Keratinocyte (primary cell): ENCODE measurements around the gene USP34. TPM values are rescaled to one million over a fixed set of nuclear protein-coding genes. Genes with fewer than 3 reads are reported as not detected.
A peak's percentile ranks its signal among the peaks of the same experiment; 100 is the strongest.

Source experiments
- DNase-seq: peaks from one replicate; pipeline ENCODE4 v3.0.0-alpha.2; 2011; ENCODE audit warnings: low read depth, missing footprints, low spot score
- FAIRE-seq: peaks from 2 replicates; lab custom pipeline; 2011; peaks lifted over from hg19 to GRCh38; lab: Jason Lieb, UNC
- H2AFZ ChIP-seq: 2 replicates; pipeline ENCODE4 v1.6.0; 2012; ENCODE audit warnings: low read length, control low read depth, inconsistent platforms; ENCODE audit not compliant: control insufficient read depth
- H3K27ac ChIP-seq: 2 replicates; pipeline ENCODE4 v1.5.1; 2011; ENCODE audit warnings: low read length; ENCODE audit not compliant: control insufficient read depth, insufficient read depth
- H3K27me3 ChIP-seq: 3 replicates; pipeline ENCODE4 v1.6.0; 2011; ENCODE audit warnings: low read length; ENCODE audit not compliant: control insufficient read depth, insufficient read depth; ENCODE audit errors: extremely low read depth
- H3K36me3 ChIP-seq, 2 experiments: 2 replicates in 1 of 2; 3 replicates in 1 of 2; pipeline ENCODE4 v1.5.1; 2011; ENCODE audit warnings: low read length in 2 of 2, mild to moderate bottlenecking in 1 of 2; ENCODE audit not compliant: control insufficient read depth in 2 of 2, insufficient read depth in 2 of 2; ENCODE audit errors: extremely low read depth in 1 of 2
- H3K4me1 ChIP-seq: 3 replicates; pipeline ENCODE4 v1.5.1; 2011; ENCODE audit warnings: low read length; ENCODE audit not compliant: control insufficient read depth, insufficient read depth; ENCODE audit errors: extremely low read depth
- H3K4me2 ChIP-seq: 3 replicates; pipeline ENCODE4 v1.6.0; 2011; ENCODE audit warnings: low read depth, low read length; ENCODE audit not compliant: control insufficient read depth, insufficient read depth; ENCODE audit errors: extremely low read depth
- H3K4me3 ChIP-seq, 3 experiments: fragments of 200-600 bp in 1 of 3; sonication (generic) in 1 of 3; 2 replicates in 2 of 3; 3 replicates in 1 of 3; pipeline ENCODE4 v1.5.1; 2011 to 2016; ENCODE audit warnings: low read length in 3 of 3, mild to moderate bottlenecking in 3 of 3, control low read depth in 2 of 3, inconsistent platforms in 1 of 3, low read depth in 1 of 3, mixed read lengths in 1 of 3, mixed run types in 1 of 3, moderate library complexity in 1 of 3; ENCODE audit not compliant: control insufficient read depth in 2 of 3, insufficient read depth in 2 of 3; ENCODE audit errors: extremely low read depth in 1 of 3
- H3K79me2 ChIP-seq: 2 replicates; pipeline ENCODE4 v1.6.0; 2012; ENCODE audit warnings: low read length; ENCODE audit not compliant: control insufficient read depth, insufficient read depth
- H3K9ac ChIP-seq: 3 replicates; pipeline ENCODE4 v1.6.0; 2011; ENCODE audit warnings: low read length; ENCODE audit not compliant: control insufficient read depth, insufficient read depth; ENCODE audit errors: extremely low read depth
- H3K9me1 ChIP-seq: 3 replicates; pipeline ENCODE4 v1.6.0; 2011; ENCODE audit warnings: low read length; ENCODE audit not compliant: control insufficient read depth, insufficient read depth; ENCODE audit errors: extremely low read depth
- H3K9me3 ChIP-seq: 2 replicates; pipeline ENCODE4 v1.5.1; 2012; ENCODE audit warnings: low read depth, low read length; ENCODE audit not compliant: control insufficient read depth
- H4K20me1 ChIP-seq: 3 replicates; pipeline ENCODE4 v1.6.0; 2011; ENCODE audit warnings: low read length; ENCODE audit not compliant: control insufficient read depth, insufficient read depth; ENCODE audit errors: extremely low read depth
- EZH2 ChIP-seq: IDR thresholded peaks from one replicate; pipeline ENCODE4 v1.6.1; 2012; ENCODE audit warnings: inconsistent platforms, mild to moderate bottlenecking, low read length, moderate library complexity
- dilution Hi-C: fragments of 300-500 bp; cut with MboI; formaldehyde crosslinking; loops from one replicate; pipeline ENCODE4 v1.7.0; 2020; ENCODE audit warnings: low sequenced_read_pairs; ENCODE audit not compliant: extremely low pct_ligation_motif_present
- polyA plus RNA-seq, 5 experiments: library from polyadenylated mRNA; depleted of rRNA in 3 of 5; stranded (reverse) in 3 of 5; stranded (forward) in 1 of 5; unstranded in 1 of 5; fragments of >200 nt; gene quantifications; 1 replicate in 1 of 5; 2 replicates in 3 of 5; 3 replicates in 1 of 5; pipeline versions ENCODE4 v1.2.1 to v1.2.3, GENCODE V29; 2011 to 2012; ENCODE audit warnings: missing spikeins in 2 of 5, low read depth in 1 of 5, low replicate concordance in 1 of 5
- TF ChIP-seq, protein P1 (sequence below), 3 experiments: IDR thresholded peaks in 1 of 3; conservative IDR thresholded peaks in 1 of 3; optimal IDR thresholded peaks in 1 of 3; 2 replicates in 2 of 3; 3 replicates in 1 of 3; pipeline versions ENCODE3 to v1.5.1; 2011; ENCODE audit warnings: low read length in 3 of 3, mild to moderate bottlenecking in 3 of 3, moderate library complexity in 2 of 3, control low read depth in 1 of 3, inconsistent platforms in 1 of 3; ENCODE audit not compliant: insufficient read depth in 2 of 3; ENCODE audit errors: extremely low read depth in 1 of 3

The USP34 gene
- polyA plus RNA-seq, 1 donor (not counting 4 experiments of a cell fraction or from before 2014, with no cell fraction given): 54.7 TPM

DNA sequence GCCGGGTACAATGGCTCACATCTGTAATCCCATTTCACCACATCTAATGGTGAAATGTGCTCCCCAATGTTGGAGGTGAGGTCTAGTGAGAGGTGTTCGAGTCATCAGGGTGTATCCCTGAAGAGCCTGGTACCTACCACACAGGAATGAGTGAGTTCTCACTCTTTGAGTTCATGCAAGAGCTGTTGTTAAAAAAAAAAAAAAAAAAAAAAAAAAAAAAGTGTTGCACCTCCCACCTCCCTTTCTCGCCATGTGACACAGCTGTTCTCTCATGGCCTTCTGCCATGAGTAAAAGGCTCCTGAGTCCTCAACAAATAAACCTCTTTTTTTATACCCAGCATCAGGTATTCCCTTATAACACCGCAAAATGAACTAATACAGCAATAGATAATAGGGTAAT is 202.6 kb downstream of the USP34 start:
- DNase-seq (peak; percentile 36), FAIRE-seq (no peak)
- no peak overlapping the region for H3K4me2 ChIP-seq
- no peaks in the 10 kb centered on the region for H3K27me3 ChIP-seq
- peak overlapping the region; percentile 22 for H3K27ac ChIP-seq
- H3K79me2 ChIP-seq: no peaks in the 10 kb centered on the region
- H3K4me1 ChIP-seq: peaks cover 7% of the 10 kb centered on the region
- no peaks in the 10 kb centered on the region for H4K20me1 ChIP-seq
- no peak overlapping the region for H2AFZ ChIP-seq
- TF ChIP-seq, protein P1, sequence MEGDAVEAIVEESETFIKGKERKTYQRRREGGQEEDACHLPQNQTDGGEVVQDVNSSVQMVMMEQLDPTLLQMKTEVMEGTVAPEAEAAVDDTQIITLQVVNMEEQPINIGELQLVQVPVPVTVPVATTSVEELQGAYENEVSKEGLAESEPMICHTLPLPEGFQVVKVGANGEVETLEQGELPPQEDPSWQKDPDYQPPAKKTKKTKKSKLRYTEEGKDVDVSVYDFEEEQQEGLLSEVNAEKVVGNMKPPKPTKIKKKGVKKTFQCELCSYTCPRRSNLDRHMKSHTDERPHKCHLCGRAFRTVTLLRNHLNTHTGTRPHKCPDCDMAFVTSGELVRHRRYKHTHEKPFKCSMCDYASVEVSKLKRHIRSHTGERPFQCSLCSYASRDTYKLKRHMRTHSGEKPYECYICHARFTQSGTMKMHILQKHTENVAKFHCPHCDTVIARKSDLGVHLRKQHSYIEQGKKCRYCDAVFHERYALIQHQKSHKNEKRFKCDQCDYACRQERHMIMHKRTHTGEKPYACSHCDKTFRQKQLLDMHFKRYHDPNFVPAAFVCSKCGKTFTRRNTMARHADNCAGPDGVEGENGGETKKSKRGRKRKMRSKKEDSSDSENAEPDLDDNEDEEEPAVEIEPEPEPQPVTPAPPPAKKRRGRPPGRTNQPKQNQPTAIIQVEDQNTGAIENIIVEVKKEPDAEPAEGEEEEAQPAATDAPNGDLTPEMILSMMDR (optimal IDR thresholded peaks at IDR 0.05 in 1 of 3, IDR thresholded peaks at IDR 0.05 in 1 of 3, conservative IDR thresholded peaks at IDR 0.05 in 1 of 3; ENCODE audit: extremely low read depth in 1 of 3, insufficient read depth in 2 of 3, low read length in 3 of 3): no peak
- TF ChIP-seq EZH2: no peak
- no peaks in the 10 kb centered on the region for H3K9me1 ChIP-seq
- dilution Hi-C loops: no loop called here
- no peak overlapping the region for H3K4me3 ChIP-seq
- no peaks in the 10 kb centered on the region for H3K9me3 ChIP-seq
- H3K9ac ChIP-seq: no peak overlapping the region
- peaks cover 2% of the 10 kb centered on the region in 2 experiments for H3K36me3 ChIP-seq

DNA sequence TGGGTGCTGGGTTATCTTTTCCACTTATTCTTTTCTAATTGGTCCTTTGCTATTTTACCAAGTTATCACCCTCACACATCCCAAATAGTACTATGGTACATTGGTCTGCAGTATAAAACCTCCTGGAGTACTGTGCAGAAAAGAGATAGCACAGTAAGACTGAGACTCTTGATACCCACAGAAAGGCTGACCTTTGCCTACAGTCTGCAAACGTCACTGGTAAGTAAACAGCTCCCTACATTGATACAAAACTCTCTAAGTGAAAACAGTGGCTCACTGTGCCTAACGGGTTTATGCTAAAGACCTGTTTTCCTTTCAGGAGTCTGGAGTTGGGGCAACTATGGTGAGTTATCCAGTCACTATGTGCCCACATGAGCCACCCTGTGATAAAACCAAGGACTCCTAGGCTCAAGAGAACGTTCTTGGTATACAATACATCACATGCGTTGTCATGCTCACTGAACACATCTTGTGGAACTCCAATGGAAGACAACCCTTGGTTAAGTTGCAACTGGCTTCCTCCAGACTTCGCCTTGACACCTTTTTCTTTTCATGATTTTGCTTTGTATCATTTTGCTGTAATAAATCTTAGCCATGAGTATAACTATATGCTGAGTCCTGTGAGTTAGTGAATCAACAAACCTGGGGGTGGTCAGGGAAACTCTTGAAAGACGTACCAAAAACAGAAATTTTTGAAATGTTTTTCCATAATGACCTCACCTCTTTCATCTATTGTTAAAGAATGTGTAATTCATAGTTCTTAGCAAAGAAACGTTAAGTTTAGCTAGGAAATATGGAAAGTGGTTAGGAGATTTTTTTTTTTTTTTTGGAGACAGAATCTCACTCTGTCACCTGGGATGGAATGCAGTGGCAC is 204.0 kb downstream of the USP34 start:
- TF ChIP-seq, protein P1 (optimal IDR thresholded peaks at IDR 0.05 in 1 of 3, IDR thresholded peaks at IDR 0.05 in 1 of 3, conservative IDR thresholded peaks at IDR 0.05 in 1 of 3; ENCODE audit: extremely low read depth in 1 of 3, insufficient read depth in 2 of 3, low read length in 3 of 3): no peak
- TF ChIP-seq EZH2: no peak
- peaks cover 7% of the 10 kb centered on the region for H3K4me1 ChIP-seq
- no peak overlapping the region for H2AFZ ChIP-seq
- dilution Hi-C loops: no loop called here
- no peak overlapping the region for H3K9ac ChIP-seq
- no peaks in the 10 kb centered on the region for H4K20me1 ChIP-seq
- no peaks in the 10 kb centered on the region for H3K9me3 ChIP-seq
- H3K36me3 ChIP-seq: peaks cover 2% of the 10 kb centered on the region in 2 experiments
- no peak overlapping the region for H3K4me2 ChIP-seq
- H3K27me3 ChIP-seq: no peaks in the 10 kb centered on the region
- no peaks in the 10 kb centered on the region for H3K9me1 ChIP-seq
- FAIRE-seq (no peak), DNase-seq (no peak)
- no peaks in the 10 kb centered on the region for H3K79me2 ChIP-seq
- H3K27ac ChIP-seq: no peak overlapping the region
- H3K4me3 ChIP-seq: no peak overlapping the region
